AG04450 (cell line): Measurements from ENCODE around the gene CSNK1G1. TPM values are rescaled to one million over a fixed set of nuclear protein-coding genes. Genes with fewer than 3 reads are reported as not detected.

Experiments
- CTCF ChIA-PET: fragments of 300-600, 350-600 bp; formaldehyde crosslinking; extraction: SDS; loops from one replicate; lab custom pipeline; 2022; ENCODE audit warnings: antibody characterized with exemption, inconsistent platforms; lab: Charles Lee
- POLR2A ChIA-PET: fragments of 350-600 bp; formaldehyde crosslinking; extraction: SDS; loops from one replicate; lab custom pipeline; 2021; ENCODE audit warnings: antibody characterized with exemption, inconsistent platforms; lab: Yijun Ruan, JAX
- DNase-seq: peaks from one replicate; pipeline ENCODE4 v3.0.0-alpha.2; 2011; ENCODE audit warnings: low read depth, low spot score
- H3K27ac ChIP-seq: one replicate; pipeline ENCODE4 v1.5.1; 2012; ENCODE audit warnings: low read depth, low read length, control low read depth
- H3K27me3 ChIP-seq: one replicate; pipeline ENCODE4 v1.6.0; 2012; ENCODE audit warnings: low read length; ENCODE audit not compliant: control insufficient read depth, insufficient read depth
- H3K4me3 ChIP-seq: 2 replicates; pipeline ENCODE4 v1.5.1; 2011; ENCODE audit warnings: mild to moderate bottlenecking, low read depth, low read length, control low read depth
- H3K9me3 ChIP-seq: 2 replicates; pipeline ENCODE4 v1.5.1; 2012; ENCODE audit warnings: low read length; ENCODE audit not compliant: control insufficient read depth, insufficient read depth
- CTCF ChIP-seq: IDR thresholded peaks from 2 replicates; pipeline ENCODE4 v1.5.1; 2011; ENCODE audit warnings: low read depth, low read length, control low read depth, inconsistent platforms
- polyA plus RNA-seq: library from polyadenylated mRNA; depleted of rRNA; stranded (reverse); fragments of >200 nt; gene quantifications from 2 replicates; pipeline ENCODE4 v1.2.3, GENCODE V29; 2011

Gene CSNK1G1
- polyA plus RNA-seq, 1 experiment: 24.3 TPM

- ChIA-PET POLR2A (no interaction called here), CTCF (interaction anchor here (1.1 kb wide), 1 partner anchor 19 kb away, joined by 4 read pairs; no protein-coding TSS in a partner anchor)
- Histone ChIP-seq H3K4me3 (no peak overlapping the region), H3K27me3 (no peaks in the 10 kb centered on the region), H3K9me3 (no peaks in the 10 kb centered on the region), H3K27ac (no peak overlapping the region)
- DNase-seq: no peak
- TF ChIP-seq CTCF: no peak
These were observed 222.2 kb downstream of the CSNK1G1 start for GRCh38 chr15:64133623-64134344.

- Histone ChIP-seq H3K27ac (no peak overlapping the region), H3K9me3 (no peaks in the 10 kb centered on the region), H3K27me3 (no peaks in the 10 kb centered on the region), H3K4me3 (no peak overlapping the region)
- TF ChIP-seq CTCF: no peak
- no peak for DNase-seq
- CTCF ChIA-PET: interaction anchor here (1.4 kb wide), 1 partner anchor 10 kb away, joined by 3 read pairs; no protein-coding TSS in a partner anchor
- POLR2A ChIA-PET: interaction anchor here (0.5 kb wide), 1 partner anchor 10 kb away, joined by 4 read pairs; no protein-coding TSS in a partner anchor
These were observed 223.8 kb downstream of the CSNK1G1 start for GRCh38 chr15:64132217-64132616.

GRCh38 chr15:64131547-64131946, 224.4 kb downstream of the CSNK1G1 start:
- ChIA-PET POLR2A (no interaction called here), CTCF (interaction anchor here (1.4 kb wide), 1 partner anchor 9 kb away, joined by 3 read pairs; no protein-coding TSS in a partner anchor)
- Histone ChIP-seq H3K4me3 (no peak overlapping the region), H3K27ac (no peak overlapping the region), H3K27me3 (no peaks in the 10 kb centered on the region), H3K9me3 (no peaks in the 10 kb centered on the region)
- no peak for TF ChIP-seq CTCF
- DNase-seq: no peak

GRCh38 chr15:64130159-64130558, 225.8 kb downstream of the CSNK1G1 start:
- no peak overlapping the region for H3K27ac ChIP-seq
- H3K4me3 ChIP-seq: no peak overlapping the region
- ChIA-PET CTCF (interaction anchor here (0.7 kb wide), 1 partner anchor 23 kb away, joined by 3 read pairs; no protein-coding TSS in a partner anchor), POLR2A (no interaction called here)
- DNase-seq: no peak
- TF ChIP-seq CTCF: no peak
- H3K9me3 ChIP-seq: no peaks in the 10 kb centered on the region
- H3K27me3 ChIP-seq: no peaks in the 10 kb centered on the region

- Histone ChIP-seq H3K27ac (no peak overlapping the region), H3K4me3 (no peak overlapping the region), H3K27me3 (no peaks in the 10 kb centered on the region), H3K9me3 (no peaks in the 10 kb centered on the region)
- CTCF ChIA-PET: no interaction called here
- TF ChIP-seq CTCF: no peak
- DNase-seq: no peak
- POLR2A ChIA-PET: no interaction called here
These were observed 228.3 kb downstream of the CSNK1G1 start for GRCh38 chr15:64127521-64128270.
